K562 (cell line): ENCODE data around the gene TRAPPC4. TPM values are rescaled to one million over a fixed set of nuclear protein-coding genes. Genes with fewer than 3 reads are reported as not detected.

ENCODE experiments used
- ATF1 ChIP-seq, 2 experiments: fragments of 450-650 bp in 1 of 2; IDR thresholded peaks; 2 replicates each; pipeline ENCODE4 v1.6.1; 2016; ENCODE audit warnings: missing compliant biosample characterization in 1 of 2, missing genetic modification characterization in 1 of 2
- CBX1 ChIP-seq: sonication (generic); IDR thresholded peaks from 2 replicates; pipeline ENCODE4 v1.6.1; 2016; ENCODE audit warnings: antibody characterized with exemption, low read depth, mild to moderate bottlenecking
- GABPB1 ChIP-seq: sonication (generic); formaldehyde crosslinking; IDR thresholded peaks from 2 replicates; pipeline ENCODE4 v1.8.0; 2022; ENCODE audit warnings: mild to moderate bottlenecking, missing genetic modification reagents
- HNRNPL ChIP-seq: fragments of 200-400 bp; formaldehyde crosslinking; IDR thresholded peaks from 2 replicates; pipeline ENCODE4 v1.6.1; 2017; ENCODE audit warnings: low read depth, mild to moderate bottlenecking, low read length
- HOXB6 ChIP-seq: fragments of 250-450 bp; sonication (Bioruptor Pico); IDR thresholded peaks from 2 replicates; pipeline ENCODE4 v1.5.1; 2022; ENCODE audit warnings: mild to moderate bottlenecking, borderline replicate concordance
- MCM3 ChIP-seq: fragments of 450-650 bp; IDR thresholded peaks from 2 replicates; pipeline ENCODE4 v1.6.1; 2016
- PHB2 ChIP-seq: fragments of 450-650 bp; IDR thresholded peaks from 2 replicates; pipeline ENCODE4 v1.6.1; 2017; ENCODE audit warnings: low read depth
- RBM17 ChIP-seq: fragments of 200-400 bp; formaldehyde crosslinking; IDR thresholded peaks from 2 replicates; pipeline ENCODE4 v1.6.1; 2017; ENCODE audit warnings: low read depth, mild to moderate bottlenecking, low read length, borderline replicate concordance
- SAP30 ChIP-seq: fragments of 200-600 bp; sonication (generic); IDR thresholded peaks from 2 replicates; pipeline ENCODE4 v1.6.1; 2012; ENCODE audit warnings: borderline replicate concordance, low read depth, mild to moderate bottlenecking, moderate library complexity, low read length, control low read depth, inconsistent platforms; ENCODE audit not compliant: insufficient read depth, poor library complexity, severe bottlenecking
- XRCC4 ChIP-seq: IDR thresholded peaks from one replicate; pipeline ENCODE4 v1.6.1; 2011; ENCODE audit not compliant: insufficient read depth, insufficient read length; ENCODE audit errors: extremely low read depth
- ZBTB1 ChIP-seq: sonication (generic); formaldehyde crosslinking; IDR thresholded peaks from 2 replicates; pipeline ENCODE4 v1.8.1; 2023; ENCODE audit warnings: missing genetic modification reagents, low read depth, mild to moderate bottlenecking, borderline replicate concordance
- ZNF24 ChIP-seq: fragments of 450-650 bp; IDR thresholded peaks from 2 replicates; pipeline ENCODE4 v1.6.1; 2016
- ZNF707 ChIP-seq: fragments of 250-450 bp; sonication (Bioruptor Pico); conservative IDR thresholded peaks from 2 replicates; pipeline ENCODE4 v1.8.0; 2022; ENCODE audit warnings: inconsistent platforms, mild to moderate bottlenecking, moderate library complexity
- polyA plus RNA-seq, 8 experiments: library from polyadenylated mRNA; depleted of rRNA in 4 of 8; stranded (reverse) in 5 of 8; unstranded in 3 of 8; fragments of >200 nt; fragmentation: Nextera tagmentation in 2 of 8; fragmentation: Illumina TruSeq in 1 of 8; extraction: Ambion mirVana in 2 of 8; extraction: Trizol in 1 of 8; gene quantifications; 2 replicates each; pipeline versions ENCODE4 v1.2.1 to v1.2.3, GENCODE V29; 2011 to 2014; ENCODE audit warnings: inconsistent platforms in 1 of 8, missing spikeins in 1 of 8
- total RNA-seq, 7 experiments: library from RNA; depleted of rRNA in 6 of 7; stranded (reverse); fragments of >200 nt in 6 of 7; fragmentation: Illumina TruSeq in 2 of 7; extraction: Trizol in 2 of 7; gene quantifications; 2 replicates each; pipeline versions ENCODE4 v1.2.1 to v1.2.3, GENCODE V29; 2011 to 2021; ENCODE audit warnings: low replicate concordance in 1 of 7
- TF ChIP-seq, protein P1 (sequence below): fragments of 450-650 bp; IDR thresholded peaks from one replicate; pipeline ENCODE4 v1.6.1; 2018; ENCODE audit warnings: mild to moderate bottlenecking, moderate library complexity; ENCODE audit not compliant: partially characterized antibody
- TF ChIP-seq, protein P2 (sequence below): fragments of 250-450 bp; sonication (Bioruptor Pico); IDR thresholded peaks from 2 replicates; pipeline ENCODE4 v1.4.0; 2020
- TF ChIP-seq, protein P3 (sequence below): fragments of 450-650 bp; formaldehyde crosslinking; IDR thresholded peaks from 2 replicates; pipeline ENCODE4 v1.4.0; 2020; ENCODE audit warnings: mild to moderate bottlenecking, moderate library complexity
- TF ChIP-seq, protein P4 (sequence below), 3 experiments: IDR thresholded peaks in 2 of 3; conservative IDR thresholded peaks in 1 of 3; 2 replicates each; pipeline ENCODE4 v1.5.1; 2011 to 2012; ENCODE audit warnings: low read length in 3 of 3, mild to moderate bottlenecking in 3 of 3, control low read depth in 2 of 3, improper control_type of control experiment in 1 of 3, inconsistent platforms in 1 of 3, low read depth in 1 of 3, mixed read lengths in 1 of 3, moderate library complexity in 1 of 3; ENCODE audit not compliant: insufficient read depth in 2 of 3
- TF ChIP-seq, protein P5 (sequence below): IDR thresholded peaks from 3 replicates; pipeline ENCODE4 v1.6.1; 2011; ENCODE audit warnings: borderline replicate concordance, mild to moderate bottlenecking; ENCODE audit not compliant: insufficient read length, insufficient read depth
- TF ChIP-seq, protein P6 (sequence below): sonication (generic); formaldehyde crosslinking; IDR thresholded peaks from 2 replicates; pipeline ENCODE4 v1.8.0; 2022; ENCODE audit warnings: mild to moderate bottlenecking, missing genetic modification reagents, borderline replicate concordance

TRAPPC4 gene
- total and polyA plus RNA-seq, 9 of the 15 experiments (the other 6 are each of a cell fraction or from before 2014, with no cell fraction given), result 121 to 524 (median 142) TPM

DNA sequence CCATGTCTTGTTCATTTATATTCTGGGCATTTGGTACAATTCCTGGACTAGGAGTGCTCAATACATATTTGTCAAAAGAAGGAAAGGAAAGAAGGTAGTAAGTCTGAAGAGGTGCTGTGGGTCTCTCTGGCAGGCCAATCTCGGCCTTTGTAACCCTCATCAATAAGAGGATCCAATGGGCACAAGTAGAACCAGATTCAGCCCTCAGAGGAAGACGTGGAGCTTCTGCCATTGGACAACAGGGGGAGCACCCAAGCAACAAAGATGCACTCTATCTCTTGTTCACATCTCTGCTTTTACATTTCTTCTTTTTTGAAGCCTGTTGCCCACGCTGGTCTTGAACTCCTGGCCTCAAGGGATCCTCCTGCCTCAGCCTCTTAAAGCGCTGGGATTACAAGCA, 46.8 kb downstream of the TRAPPC4 start (continued):
- no peak for TF ChIP-seq CBX1
- TF ChIP-seq, protein P1, sequence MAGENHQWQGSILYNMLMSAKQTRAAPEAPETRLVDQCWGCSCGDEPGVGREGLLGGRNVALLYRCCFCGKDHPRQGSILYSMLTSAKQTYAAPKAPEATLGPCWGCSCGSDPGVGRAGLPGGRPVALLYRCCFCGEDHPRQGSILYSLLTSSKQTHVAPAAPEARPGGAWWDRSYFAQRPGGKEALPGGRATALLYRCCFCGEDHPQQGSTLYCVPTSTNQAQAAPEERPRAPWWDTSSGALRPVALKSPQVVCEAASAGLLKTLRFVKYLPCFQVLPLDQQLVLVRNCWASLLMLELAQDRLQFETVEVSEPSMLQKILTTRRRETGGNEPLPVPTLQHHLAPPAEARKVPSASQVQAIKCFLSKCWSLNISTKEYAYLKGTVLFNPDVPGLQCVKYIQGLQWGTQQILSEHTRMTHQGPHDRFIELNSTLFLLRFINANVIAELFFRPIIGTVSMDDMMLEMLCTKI, result no peak
- TF ChIP-seq, protein P2, sequence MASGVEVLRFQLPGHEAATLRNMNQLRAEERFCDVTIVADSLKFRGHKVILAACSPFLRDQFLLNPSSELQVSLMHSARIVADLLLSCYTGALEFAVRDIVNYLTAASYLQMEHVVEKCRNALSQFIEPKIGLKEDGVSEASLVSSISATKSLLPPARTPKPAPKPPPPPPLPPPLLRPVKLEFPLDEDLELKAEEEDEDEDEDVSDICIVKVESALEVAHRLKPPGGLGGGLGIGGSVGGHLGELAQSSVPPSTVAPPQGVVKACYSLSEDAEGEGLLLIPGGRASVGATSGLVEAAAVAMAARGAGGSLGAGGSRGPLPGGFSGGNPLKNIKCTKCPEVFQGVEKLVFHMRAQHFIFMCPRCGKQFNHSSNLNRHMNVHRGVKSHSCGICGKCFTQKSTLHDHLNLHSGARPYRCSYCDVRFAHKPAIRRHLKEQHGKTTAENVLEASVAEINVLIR (CRISPR knock-in tag), result no peak
- TF ChIP-seq GABPB1, result peak; percentile 32; the same call in 1 of the 2 replicates
- TF ChIP-seq, protein P3, sequence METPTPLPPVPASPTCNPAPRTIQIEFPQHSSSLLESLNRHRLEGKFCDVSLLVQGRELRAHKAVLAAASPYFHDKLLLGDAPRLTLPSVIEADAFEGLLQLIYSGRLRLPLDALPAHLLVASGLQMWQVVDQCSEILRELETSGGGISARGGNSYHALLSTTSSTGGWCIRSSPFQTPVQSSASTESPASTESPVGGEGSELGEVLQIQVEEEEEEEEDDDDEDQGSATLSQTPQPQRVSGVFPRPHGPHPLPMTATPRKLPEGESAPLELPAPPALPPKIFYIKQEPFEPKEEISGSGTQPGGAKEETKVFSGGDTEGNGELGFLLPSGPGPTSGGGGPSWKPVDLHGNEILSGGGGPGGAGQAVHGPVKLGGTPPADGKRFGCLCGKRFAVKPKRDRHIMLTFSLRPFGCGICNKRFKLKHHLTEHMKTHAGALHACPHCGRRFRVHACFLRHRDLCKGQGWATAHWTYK (CRISPR knock-in tag), result no peak
- TF ChIP-seq ZNF24, result peak; percentile 76
- no peak; the same call in 1 of the 2 replicates for TF ChIP-seq ZNF707 (CRISPR knock-in tag)
- TF ChIP-seq XRCC4, result no peak
- TF ChIP-seq RBM17, result no peak
- no peak for TF ChIP-seq HOXB6
- TF ChIP-seq SAP30, result no peak
- TF ChIP-seq, protein P4, sequence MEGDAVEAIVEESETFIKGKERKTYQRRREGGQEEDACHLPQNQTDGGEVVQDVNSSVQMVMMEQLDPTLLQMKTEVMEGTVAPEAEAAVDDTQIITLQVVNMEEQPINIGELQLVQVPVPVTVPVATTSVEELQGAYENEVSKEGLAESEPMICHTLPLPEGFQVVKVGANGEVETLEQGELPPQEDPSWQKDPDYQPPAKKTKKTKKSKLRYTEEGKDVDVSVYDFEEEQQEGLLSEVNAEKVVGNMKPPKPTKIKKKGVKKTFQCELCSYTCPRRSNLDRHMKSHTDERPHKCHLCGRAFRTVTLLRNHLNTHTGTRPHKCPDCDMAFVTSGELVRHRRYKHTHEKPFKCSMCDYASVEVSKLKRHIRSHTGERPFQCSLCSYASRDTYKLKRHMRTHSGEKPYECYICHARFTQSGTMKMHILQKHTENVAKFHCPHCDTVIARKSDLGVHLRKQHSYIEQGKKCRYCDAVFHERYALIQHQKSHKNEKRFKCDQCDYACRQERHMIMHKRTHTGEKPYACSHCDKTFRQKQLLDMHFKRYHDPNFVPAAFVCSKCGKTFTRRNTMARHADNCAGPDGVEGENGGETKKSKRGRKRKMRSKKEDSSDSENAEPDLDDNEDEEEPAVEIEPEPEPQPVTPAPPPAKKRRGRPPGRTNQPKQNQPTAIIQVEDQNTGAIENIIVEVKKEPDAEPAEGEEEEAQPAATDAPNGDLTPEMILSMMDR (IDR thresholded peaks at IDR 0.05 in 2 of 3, conservative IDR thresholded peaks at IDR 0.05 in 1 of 3; ENCODE audit: insufficient read depth in 2 of 3, low read depth in 1 of 3, low read length in 3 of 3), result peak; percentile 73 to 81 (median 80)
- TF ChIP-seq, protein P5, sequence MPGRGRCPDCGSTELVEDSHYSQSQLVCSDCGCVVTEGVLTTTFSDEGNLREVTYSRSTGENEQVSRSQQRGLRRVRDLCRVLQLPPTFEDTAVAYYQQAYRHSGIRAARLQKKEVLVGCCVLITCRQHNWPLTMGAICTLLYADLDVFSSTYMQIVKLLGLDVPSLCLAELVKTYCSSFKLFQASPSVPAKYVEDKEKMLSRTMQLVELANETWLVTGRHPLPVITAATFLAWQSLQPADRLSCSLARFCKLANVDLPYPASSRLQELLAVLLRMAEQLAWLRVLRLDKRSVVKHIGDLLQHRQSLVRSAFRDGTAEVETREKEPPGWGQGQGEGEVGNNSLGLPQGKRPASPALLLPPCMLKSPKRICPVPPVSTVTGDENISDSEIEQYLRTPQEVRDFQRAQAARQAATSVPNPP, result no peak
- TF ChIP-seq, protein P6, sequence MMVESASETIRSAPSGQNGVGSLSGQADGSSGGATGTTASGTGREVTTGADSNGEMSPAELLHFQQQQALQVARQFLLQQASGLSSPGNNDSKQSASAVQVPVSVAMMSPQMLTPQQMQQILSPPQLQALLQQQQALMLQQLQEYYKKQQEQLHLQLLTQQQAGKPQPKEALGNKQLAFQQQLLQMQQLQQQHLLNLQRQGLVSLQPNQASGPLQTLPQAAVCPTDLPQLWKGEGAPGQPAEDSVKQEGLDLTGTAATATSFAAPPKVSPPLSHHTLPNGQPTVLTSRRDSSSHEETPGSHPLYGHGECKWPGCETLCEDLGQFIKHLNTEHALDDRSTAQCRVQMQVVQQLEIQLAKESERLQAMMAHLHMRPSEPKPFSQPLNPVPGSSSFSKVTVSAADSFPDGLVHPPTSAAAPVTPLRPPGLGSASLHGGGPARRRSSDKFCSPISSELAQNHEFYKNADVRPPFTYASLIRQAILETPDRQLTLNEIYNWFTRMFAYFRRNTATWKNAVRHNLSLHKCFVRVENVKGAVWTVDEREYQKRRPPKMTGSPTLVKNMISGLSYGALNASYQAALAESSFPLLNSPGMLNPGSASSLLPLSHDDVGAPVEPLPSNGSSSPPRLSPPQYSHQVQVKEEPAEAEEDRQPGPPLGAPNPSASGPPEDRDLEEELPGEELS (CRISPR knock-in tag), result no peak
- TF ChIP-seq HNRNPL, result no peak
- no peak for TF ChIP-seq ZBTB1 (CRISPR knock-in tag)
- TF ChIP-seq PHB2, result no peak
- no peak for TF ChIP-seq MCM3
- TF ChIP-seq ATF1 (CRISPR knock-in tag; IDR thresholded peaks at IDR 0.05), result no peak
- peak; percentile 20; the same call in 1 of the 2 replicates for TF ChIP-seq ATF1 (tag; IDR thresholded peaks at IDR 0.05)
